H1 (cell line): ENCODE results near the gene MRPS14. TPM values are rescaled to one million over a fixed set of nuclear protein-coding genes. Genes with fewer than 3 reads are reported as not detected.

ENCODE experiments used
- CTCF ChIA-PET: fragments of 300-600 bp; sonication (Branson Sonifier 250); formaldehyde crosslinking; loops from one replicate; lab custom pipeline; 2021; ENCODE audit not compliant: partially characterized antibody; lab: Charles Lee
- POLR2A ChIA-PET: fragments of 300-600 bp; sonication (Branson Sonifier 250); formaldehyde crosslinking; loops from one replicate; lab custom pipeline; 2021; ENCODE audit warnings: inconsistent platforms; ENCODE audit not compliant: partially characterized antibody; lab: Charles Lee
- DNase-seq, 2 experiments: peaks; one replicate each; pipeline versions ENCODE4 v3.0.0 to v3.0.0-alpha.2; 2010 to 2022; ENCODE audit warnings: low spot score in 2 of 2, low read depth in 1 of 2, mixed read lengths in 1 of 2
- FAIRE-seq: peaks from 2 replicates; lab custom pipeline; 2011; peaks lifted over from hg19 to GRCh38; lab: Jason Lieb, UNC
- H2AFZ ChIP-seq: 2 replicates; pipeline ENCODE4 v1.8.1; 2012; ENCODE audit warnings: low read length, inconsistent platforms
- H2AK5ac ChIP-seq: 2 replicates; pipeline ENCODE4 v1.6.1; 2013; ENCODE audit warnings: low read depth, low read length
- H2BK120ac ChIP-seq: replicated peaks from 2 replicates; pipeline ENCODE3; 2013; ENCODE audit warnings: low read depth, low read length, inconsistent platforms
- H2BK12ac ChIP-seq: 2 replicates; pipeline ENCODE4 v1.6.1; 2013; ENCODE audit warnings: low read depth, low read length
- H2BK15ac ChIP-seq: 2 replicates; pipeline ENCODE4 v1.6.1; 2013; ENCODE audit warnings: low read length
- H2BK20ac ChIP-seq: 2 replicates; pipeline ENCODE4 v1.6.1; 2013; ENCODE audit warnings: low read length
- H2BK5ac ChIP-seq: 2 replicates; pipeline ENCODE4 v1.6.1; 2013; ENCODE audit warnings: low read depth, low read length
- H3K14ac ChIP-seq: 2 replicates; pipeline ENCODE4 v1.6.1; 2013; ENCODE audit warnings: inconsistent platforms; ENCODE audit not compliant: insufficient read length
- H3K18ac ChIP-seq: 2 replicates; pipeline ENCODE4 v1.6.1; 2013; ENCODE audit warnings: low read length; ENCODE audit errors: extremely low read depth
- H3K23ac ChIP-seq: 2 replicates; pipeline ENCODE4 v1.6.1; 2013; ENCODE audit warnings: inconsistent platforms; ENCODE audit not compliant: insufficient read length
- H3K23me2 ChIP-seq: 2 replicates; pipeline ENCODE4 v1.6.1; 2013; ENCODE audit warnings: low read depth, low read length
- H3K27ac ChIP-seq: 2 replicates; pipeline ENCODE4 v1.6.1; 2011; ENCODE audit warnings: low read depth, low read length, inconsistent platforms
- H3K27me3 ChIP-seq, 4 experiments: replicated peaks in 1 of 4; 1 replicate in 1 of 4; 2 replicates in 3 of 4; pipeline versions ENCODE4 v1.6.1 to v1.8.1; 2011 to 2013; ENCODE audit warnings: low read length in 3 of 4, mild to moderate bottlenecking in 3 of 4, inconsistent platforms in 2 of 4, mixed read lengths in 2 of 4, moderate library complexity in 1 of 4; ENCODE audit not compliant: control insufficient read depth in 3 of 4, insufficient read depth in 3 of 4; ENCODE audit errors: extremely low read depth in 1 of 4
- H3K36me3 ChIP-seq, 4 experiments: 2 replicates each; pipeline versions ENCODE4 v1.6.1 to v1.8.1; 2011 to 2013; ENCODE audit warnings: mild to moderate bottlenecking in 4 of 4, low read length in 3 of 4, moderate library complexity in 2 of 4, control low read depth in 1 of 4, inconsistent platforms in 1 of 4; ENCODE audit not compliant: insufficient read depth in 4 of 4, control insufficient read depth in 2 of 4
- H3K4ac ChIP-seq: replicated peaks from 2 replicates; pipeline ENCODE3; 2013; ENCODE audit warnings: low read length, low read depth, mixed read lengths, inconsistent platforms; ENCODE audit not compliant: insufficient read length
- H3K4me1 ChIP-seq, 4 experiments: replicated peaks in 1 of 4; 1 replicate in 1 of 4; 2 replicates in 3 of 4; pipeline versions ENCODE4 v1.6.1 to v1.8.1; 2011 to 2013; ENCODE audit warnings: low read length in 3 of 4, inconsistent platforms in 2 of 4, mixed read lengths in 1 of 4; ENCODE audit not compliant: insufficient read depth in 4 of 4, control insufficient read depth in 3 of 4
- H3K4me2 ChIP-seq, 2 experiments: 2 replicates each; pipeline versions ENCODE4 v1.6.1 to v1.8.1; 2011 to 2013; ENCODE audit warnings: low read depth in 2 of 2, low read length in 2 of 2, control low read depth in 1 of 2, inconsistent platforms in 1 of 2, mild to moderate bottlenecking in 1 of 2; ENCODE audit not compliant: insufficient read depth in 1 of 2
- H3K4me3 ChIP-seq, 4 experiments: fragments of 200-600, 300-600 bp in 1 of 4; sonication (generic), shearing (Covaris generic), sonication (Bioruptor Twin) in 1 of 4; 2 replicates each; pipeline versions ENCODE4 v1.5.1 to v1.8.1; 2011 to 2016; ENCODE audit warnings: low read length in 4 of 4, low read depth in 3 of 4, control low read depth in 2 of 4, inconsistent platforms in 2 of 4, mild to moderate bottlenecking in 2 of 4, mixed read lengths in 1 of 4, moderate library complexity in 1 of 4; ENCODE audit not compliant: insufficient read depth in 2 of 4; ENCODE audit errors: extremely low read depth in 1 of 4
- H3K56ac ChIP-seq: replicated peaks from 2 replicates; pipeline ENCODE3; 2013; ENCODE audit warnings: low read depth, mild to moderate bottlenecking, mixed read lengths, low read length, inconsistent platforms; ENCODE audit not compliant: insufficient read length
- H3K79me1 ChIP-seq: 2 replicates; pipeline ENCODE4 v1.6.1; 2013; ENCODE audit warnings: low read depth, low read length, control low read depth
- H3K79me2 ChIP-seq, 2 experiments: 2 replicates each; pipeline versions ENCODE4 v1.6.1 to v1.8.1; 2012 to 2013; ENCODE audit warnings: low read length in 2 of 2, mild to moderate bottlenecking in 2 of 2, inconsistent platforms in 1 of 2; ENCODE audit not compliant: insufficient read depth in 2 of 2, control insufficient read depth in 1 of 2
- H3K9ac ChIP-seq, 4 experiments: replicated peaks in 1 of 4; 1 replicate in 1 of 4; 2 replicates in 3 of 4; pipeline versions ENCODE4 v1.6.1 to v1.8.1; 2011 to 2013; ENCODE audit warnings: low read depth in 3 of 4, low read length in 3 of 4, control low read depth in 2 of 4, mild to moderate bottlenecking in 2 of 4, moderate library complexity in 2 of 4, inconsistent platforms in 1 of 4; ENCODE audit errors: extremely low read depth in 1 of 4
- H3K9me3 ChIP-seq, 2 experiments: 2 replicates each; pipeline versions ENCODE4 v1.6.1 to v1.8.1; 2012 to 2013; ENCODE audit warnings: mild to moderate bottlenecking in 2 of 2, moderate library complexity in 2 of 2, control low read depth in 1 of 2, inconsistent platforms in 1 of 2, low read depth in 1 of 2, low read length in 1 of 2, mixed read lengths in 1 of 2; ENCODE audit not compliant: insufficient read depth in 2 of 2
- H4K20me1 ChIP-seq, 2 experiments: replicated peaks in 1 of 2; 2 replicates each; pipeline versions ENCODE3 to v1.8.1; 2011 to 2013; ENCODE audit warnings: inconsistent platforms in 2 of 2, low read length in 2 of 2, mild to moderate bottlenecking in 1 of 2; ENCODE audit not compliant: insufficient read depth in 2 of 2, control insufficient read depth in 1 of 2
- H4K5ac ChIP-seq: 2 replicates; pipeline ENCODE4 v1.6.1; 2013; ENCODE audit warnings: low read length, low read depth, mixed read lengths, inconsistent platforms; ENCODE audit not compliant: insufficient read length
- H4K8ac ChIP-seq: 2 replicates; pipeline ENCODE4 v1.8.0; 2013; ENCODE audit warnings: mild to moderate bottlenecking, moderate library complexity, low read length, inconsistent platforms; ENCODE audit not compliant: insufficient read depth; ENCODE audit errors: extremely low read depth
- H4K91ac ChIP-seq: replicated peaks from 2 replicates; pipeline ENCODE3; 2013; ENCODE audit warnings: low read length, mixed read lengths, inconsistent platforms; ENCODE audit not compliant: insufficient read length
- POLR2A ChIP-seq, 2 experiments: IDR thresholded peaks; 1 replicate in 1 of 2; 2 replicates in 1 of 2; pipeline ENCODE4 v1.6.1; 2011; ENCODE audit warnings: low read depth in 2 of 2, low read length in 2 of 2, mild to moderate bottlenecking in 2 of 2; ENCODE audit errors: control extremely low read depth in 1 of 2
- WGBS, 2 experiments: shearing (Covaris generic) in 1 of 2; methylation state at CpG; one replicate each; pipeline versions ENCODE4 v1.1.6 to v1.1.7; 2013 to 2015; ENCODE audit warnings: low lambda C conversion rate in 2 of 2, mixed read lengths in 2 of 2, inconsistent platforms in 1 of 2, low coverage in 1 of 2, missing lambda C conversion rate in 1 of 2; ENCODE audit not compliant: insufficient replicate concordance in 2 of 2, insufficient coverage in 1 of 2, insufficient read length in 1 of 2; ENCODE audit errors: extremely low coverage in 1 of 2, missing lambda C conversion rate in 1 of 2; 5-methylcytosine and 5-hydroxymethylcytosine counted together
- polyA plus RNA-seq, 7 experiments: library from polyadenylated mRNA; depleted of rRNA in 3 of 7; stranded (reverse) in 5 of 7; unstranded in 2 of 7; fragments of >200 nt in 5 of 7; fragments of 200-250 nt in 2 of 7; gene quantifications; 1 replicate in 5 of 7; 2 replicates in 1 of 7; 4 replicates in 1 of 7; pipeline versions ENCODE4 v1.2.1 to v1.2.3, GENCODE V29; 2011 to 2013; ENCODE audit warnings: missing spikeins in 2 of 7, mixed read lengths in 2 of 7
- total RNA-seq: library from RNA; stranded (reverse); fragmentation: NEBNext Ultra II Directional; extraction: Animal tissue kit (Norgen Biotek cat#: 25700); gene quantifications from 2 replicates; pipeline ENCODE4 v1.2.1, GENCODE V29; 2021
- TF ChIP-seq, protein P1 (sequence below): IDR thresholded peaks from 2 replicates; pipeline ENCODE4 v1.6.1; 2012; ENCODE audit warnings: low read length, inconsistent platforms

MRPS14 gene
- total and polyA plus RNA-seq, 2 of the 8 experiments (the other 6 are each of a cell fraction or from before 2014, with no cell fraction given): 27.5 to 38.7 TPM

DNA sequence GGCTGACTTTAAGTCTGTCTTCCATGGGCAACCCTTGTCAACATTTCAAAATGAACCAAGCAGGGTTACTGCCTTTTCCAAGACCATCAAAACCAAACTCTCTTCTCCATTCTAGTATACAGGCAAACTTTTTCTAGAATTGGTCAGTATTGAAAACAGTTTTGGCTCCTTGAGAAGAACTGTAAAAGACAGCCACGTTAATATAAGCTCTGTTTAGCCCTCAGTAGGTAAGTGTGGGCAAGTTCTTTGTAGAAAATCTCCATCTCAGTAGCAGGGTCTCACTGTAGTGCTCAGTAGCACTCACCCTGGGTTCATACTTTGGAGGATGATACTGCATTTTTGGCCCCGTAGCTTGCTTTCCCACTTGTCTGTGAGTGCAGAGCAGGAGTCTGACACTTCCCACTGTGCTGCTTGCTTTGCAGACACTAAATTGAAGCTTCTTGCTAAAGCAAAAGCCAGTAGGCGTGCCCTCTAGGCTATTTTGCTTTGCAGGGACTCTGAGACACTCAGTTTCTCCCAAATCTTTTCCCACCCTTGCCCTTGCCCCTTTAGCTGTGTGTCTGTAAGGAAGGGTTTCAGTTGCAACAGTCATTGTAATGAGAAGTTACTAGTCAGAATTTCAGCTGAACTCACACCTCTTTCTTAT is 57.7 kb downstream of the MRPS14 start:
- FAIRE-seq: no peak
- H2AFZ ChIP-seq: no peak overlapping the region
- POLR2A ChIA-PET: interaction anchor here (0.9 to 2.3 kb wide), 5 partner anchors 10 to 82 kb away, joined by 3 to 11 read pairs (median 3); no protein-coding TSS in a partner anchor

More for the DNA sequence above, 57.7 kb downstream of the MRPS14 start:
- Histone ChIP-seq H4K20me1 (peaks cover 2 to 3% of the 10 kb centered on the region in 2 experiments), H3K14ac (no peak overlapping the region), H2AK5ac (no peak overlapping the region), H3K18ac (no peak overlapping the region), H3K9ac (0 out of 7 replicates have a peak overlapping the region, but pooled peaks of 1 of the 4 experiments have one; percentile 15), H3K4me1 (peaks cover 0 to 2% (median 0%) of the 10 kb centered on the region in 4 experiments; a peak in 1 of 7 replicates), H3K79me1 (no peaks in the 10 kb centered on the region), H2BK5ac (no peak overlapping the region), H2BK20ac (no peak overlapping the region), H3K79me2 (peaks cover 0 to 12% of the 10 kb centered on the region in 2 experiments; a peak in 2 of 4 replicates), H3K4me3 (no peak overlapping the region), H3K27ac (no peak overlapping the region), H3K4ac (no peak overlapping the region), H4K91ac (no peak overlapping the region), H2BK120ac (no peak overlapping the region), H4K8ac (no peak overlapping the region; the same call in 1 of the 2 replicates), H3K4me2 (no peak overlapping the region), H3K9me3 (no peaks in the 10 kb centered on the region), H3K23ac (no peak overlapping the region), H4K5ac (no peak overlapping the region), H3K36me3 (peaks cover 10 to 62% (median 19%) of the 10 kb centered on the region in 4 experiments), H3K27me3 (no peaks in the 10 kb centered on the region), H2BK15ac (no peak overlapping the region), H3K23me2 (no peaks in the 10 kb centered on the region), H2BK12ac (no peak overlapping the region), H3K56ac (no peak overlapping the region)
- TF ChIP-seq, protein P1, sequence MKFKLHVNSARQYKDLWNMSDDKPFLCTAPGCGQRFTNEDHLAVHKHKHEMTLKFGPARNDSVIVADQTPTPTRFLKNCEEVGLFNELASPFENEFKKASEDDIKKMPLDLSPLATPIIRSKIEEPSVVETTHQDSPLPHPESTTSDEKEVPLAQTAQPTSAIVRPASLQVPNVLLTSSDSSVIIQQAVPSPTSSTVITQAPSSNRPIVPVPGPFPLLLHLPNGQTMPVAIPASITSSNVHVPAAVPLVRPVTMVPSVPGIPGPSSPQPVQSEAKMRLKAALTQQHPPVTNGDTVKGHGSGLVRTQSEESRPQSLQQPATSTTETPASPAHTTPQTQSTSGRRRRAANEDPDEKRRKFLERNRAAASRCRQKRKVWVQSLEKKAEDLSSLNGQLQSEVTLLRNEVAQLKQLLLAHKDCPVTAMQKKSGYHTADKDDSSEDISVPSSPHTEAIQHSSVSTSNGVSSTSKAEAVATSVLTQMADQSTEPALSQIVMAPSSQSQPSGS: no peak
- TF ChIP-seq POLR2A (IDR thresholded peaks at IDR 0.05; ENCODE audit: control extremely low read depth in 1 of 2, low read depth in 2 of 2, low read length in 2 of 2): peak in 1 of 2 experiments; percentile 36; a peak in 1 of 3 replicates
- 87% methylated on average over 3 of the region's 3 CpGs; no CpG with 5 or more reads in 1 of the 2 experiments for WGBS, 2 experiments
- no peak for DNase-seq
- CTCF ChIA-PET: interaction anchor here (1.0 to 1.2 kb wide), 4 partner anchors 16 to 181 kb away, joined by 3 to 6 read pairs (median 4); no protein-coding TSS in a partner anchor
